ENCODE measurements around the gene PSMD5. TPM values are rescaled to one million over a fixed set of nuclear protein-coding genes. Genes with fewer than 3 reads are reported as not detected.

PSMD5 gene
- total RNA-seq, 2 experiments from 2014 or later, result 51.8 to 64.0 TPM

DNA sequence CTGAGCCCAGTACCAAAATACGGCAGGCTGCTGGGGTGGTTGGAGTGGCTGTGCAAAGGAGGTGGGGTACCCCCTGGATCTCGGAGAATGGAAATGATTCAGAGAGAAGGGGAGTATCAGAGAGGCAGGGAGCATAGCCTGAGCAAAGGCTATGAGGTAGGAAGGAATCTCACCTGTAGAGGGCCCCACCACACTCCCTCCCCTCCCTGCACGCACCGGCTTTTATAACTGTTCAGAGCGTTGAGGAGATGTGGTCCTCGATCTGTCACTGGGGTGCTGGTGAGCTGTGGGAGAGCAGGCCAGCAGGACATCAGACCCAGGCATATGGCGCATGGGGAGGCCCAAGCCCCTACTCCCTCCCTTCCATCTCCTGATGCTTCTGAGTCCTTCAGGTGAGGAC is 21.1 kb upstream of the PSMD5 start:
- Mint-ChIP-seq H3K27ac (no peak overlapping the region), H3K27me3 (no peaks in the 10 kb centered on the region), H3K4me3 (no peak overlapping the region), H3K4me1 (peaks cover 12% of the 10 kb centered on the region), H3K36me3 (ENCODE audit: low read depth) (peaks cover 82% of the 10 kb centered on the region), H3K9me3 (no peaks in the 10 kb centered on the region)
- DNase-seq, result no peak
- CTCF ChIA-PET, result interaction anchor here (0.6 to 5.8 kb wide), 3 partner anchors 18 to 337 kb away, joined by 5 to 28 read pairs (median 7); no protein-coding TSS in a partner anchor
- POLR2A ChIA-PET, result interaction anchor here (1.6 to 18.3 kb wide), 4 partner anchors 9 to 64 kb away, joined by 4 to 864 read pairs (median 4); partner anchors contain the start of genes PSMD5 and TRAF1

- H3K27ac Mint-ChIP-seq, result no peak overlapping the region
- H3K4me1 Mint-ChIP-seq, result peaks cover 8% of the 10 kb centered on the region
- no peaks in the 10 kb centered on the region for H3K27me3 Mint-ChIP-seq
- no peaks in the 10 kb centered on the region for H3K9me3 Mint-ChIP-seq
- no peak overlapping the region for H3K4me3 Mint-ChIP-seq
- H3K36me3 Mint-ChIP-seq (ENCODE audit: low read depth), result peaks cover 87% of the 10 kb centered on the region
- no peak for DNase-seq
- ChIA-PET CTCF (interaction anchor here (1.0 kb wide), 1 partner anchor 107 kb away, joined by 5 read pairs; no protein-coding TSS in a partner anchor), POLR2A (interaction anchor here (0.9 to 1.7 kb wide), 5 partner anchors 7 to 69 kb away, joined by 3 to 6 read pairs (median 4); partner anchors contain the start of gene PSMD5)
Measured at GRCh38 chr9:120862452-120862851, 19.7 kb upstream of the PSMD5 start.

DNA sequence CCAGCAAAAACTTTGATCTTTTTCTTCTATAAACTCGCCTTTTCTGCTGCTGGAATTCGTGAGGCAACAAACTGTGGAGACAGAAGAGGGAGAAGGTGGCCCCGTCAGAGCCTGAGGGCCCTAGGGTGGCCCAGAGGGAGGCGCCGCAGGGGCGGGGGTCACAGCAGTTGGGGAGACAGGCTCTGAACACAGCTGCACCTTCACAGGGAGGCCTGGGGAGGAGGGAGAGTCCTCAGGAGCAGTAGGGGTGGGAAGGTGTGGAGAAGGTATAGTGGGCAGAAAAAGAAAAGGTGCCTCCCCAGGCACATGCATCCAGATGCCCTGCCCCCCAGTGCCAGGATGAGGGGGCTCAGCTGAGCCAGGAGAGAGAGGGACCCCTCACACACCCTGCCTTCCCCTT is 19.2 kb upstream of the PSMD5 start:
- H3K36me3 Mint-ChIP-seq (ENCODE audit: low read depth), result peaks cover 87% of the 10 kb centered on the region
- CTCF ChIA-PET, result no interaction called here
- no peaks in the 10 kb centered on the region for H3K9me3 Mint-ChIP-seq
- H3K27me3 Mint-ChIP-seq, result no peaks in the 10 kb centered on the region
- no peak overlapping the region for H3K4me3 Mint-ChIP-seq
- no peak overlapping the region for H3K27ac Mint-ChIP-seq
- peaks cover 7% of the 10 kb centered on the region for H3K4me1 Mint-ChIP-seq
- POLR2A ChIA-PET, result interaction anchor here (0.9 to 1.2 kb wide), 2 partner anchors 11 to 64 kb away, joined by 3 to 4 read pairs; no protein-coding TSS in a partner anchor
- no peak for DNase-seq

GRCh38 chr9:120860083-120860482 is 17.4 kb upstream of the PSMD5 start:
- peaks cover 3% of the 10 kb centered on the region for H3K4me1 Mint-ChIP-seq
- peaks cover 86% of the 10 kb centered on the region for H3K36me3 Mint-ChIP-seq (ENCODE audit: low read depth)
- no peak overlapping the region for H3K27ac Mint-ChIP-seq
- CTCF ChIA-PET, result interaction anchor here (1.0 kb wide), 2 partner anchors 14 to 200 kb away, joined by 3 read pairs; no protein-coding TSS in a partner anchor
- no peak for DNase-seq
- H3K4me3 Mint-ChIP-seq, result no peak overlapping the region
- no peaks in the 10 kb centered on the region for H3K27me3 Mint-ChIP-seq
- no peaks in the 10 kb centered on the region for H3K9me3 Mint-ChIP-seq
- POLR2A ChIA-PET, result interaction anchor here (2.9 to 7.0 kb wide), 2 partner anchors 8 to 15 kb away, joined by 17 to 59 read pairs; partner anchors contain the start of gene PSMD5

DNA sequence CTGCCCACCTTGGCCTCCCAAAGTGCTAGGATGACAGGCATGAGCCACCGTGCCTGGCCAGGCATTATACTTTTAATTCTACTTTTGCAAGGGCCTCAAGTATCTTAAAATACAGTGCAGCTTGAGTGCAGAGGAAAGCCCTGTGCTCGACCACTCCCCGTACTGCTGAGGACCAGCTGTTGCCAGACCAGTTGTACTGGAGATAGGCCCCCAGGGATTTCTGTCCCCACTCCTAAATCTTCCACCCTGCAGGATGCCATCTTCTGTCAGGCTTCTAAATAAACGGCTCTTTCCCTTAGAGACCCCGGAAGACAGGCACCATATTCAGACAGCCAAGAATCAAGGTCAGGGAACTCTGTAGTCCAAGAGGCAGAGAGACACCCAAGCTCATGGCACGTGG is 16.6 kb upstream of the PSMD5 start:
- Mint-ChIP-seq H3K27ac (no peak overlapping the region), H3K4me1 (peaks cover 3% of the 10 kb centered on the region), H3K27me3 (no peaks in the 10 kb centered on the region), H3K9me3 (no peaks in the 10 kb centered on the region), H3K4me3 (no peak overlapping the region), H3K36me3 (ENCODE audit: low read depth) (peaks cover 92% of the 10 kb centered on the region)
- CTCF ChIA-PET, result interaction anchor here (1.0 kb wide), 1 partner anchor 13 kb away, joined by 3 read pairs; no protein-coding TSS in a partner anchor
- POLR2A ChIA-PET, result interaction anchor here (2.9 to 7.0 kb wide), 2 partner anchors 9 to 14 kb away, joined by 17 to 59 read pairs; partner anchors contain the start of gene PSMD5
- no peak for DNase-seq

DNA sequence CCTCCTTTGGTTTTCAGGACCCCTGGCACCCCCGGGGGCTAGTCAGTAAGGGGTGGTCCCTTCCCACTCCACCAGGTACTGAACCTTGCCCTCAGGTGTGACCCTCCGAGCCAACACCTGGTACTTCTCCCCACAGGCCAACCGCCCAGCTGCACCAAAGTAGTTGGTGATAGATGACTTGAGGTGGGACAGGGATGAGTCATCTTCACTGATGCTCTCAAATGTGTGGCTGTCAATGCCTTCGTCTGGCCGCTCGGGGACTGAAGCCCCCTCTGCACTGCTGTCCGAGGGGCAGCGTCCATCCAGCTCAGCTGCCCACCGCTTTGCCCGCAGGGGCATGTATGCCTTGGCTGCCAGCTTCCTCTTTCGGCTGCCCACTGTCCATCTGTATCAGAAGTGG is 15.2 kb upstream of the PSMD5 start:
- Mint-ChIP-seq H3K4me1 (peaks cover 3% of the 10 kb centered on the region), H3K27ac (no peak overlapping the region), H3K4me3 (no peak overlapping the region), H3K27me3 (no peaks in the 10 kb centered on the region), H3K9me3 (no peaks in the 10 kb centered on the region), H3K36me3 (ENCODE audit: low read depth) (peaks cover 91% of the 10 kb centered on the region)
- POLR2A ChIA-PET, result interaction anchor here (1.6 to 7.0 kb wide), 4 partner anchors 10 to 64 kb away, joined by 6 to 59 read pairs (median 12); partner anchors contain the start of genes FBXW2 and PSMD5
- CTCF ChIA-PET, result no interaction called here
- DNase-seq, result no peak

GRCh38 chr9:120857481-120857880 is 14.8 kb upstream of the PSMD5 start:
- no peaks in the 10 kb centered on the region for H3K9me3 Mint-ChIP-seq

DNA sequence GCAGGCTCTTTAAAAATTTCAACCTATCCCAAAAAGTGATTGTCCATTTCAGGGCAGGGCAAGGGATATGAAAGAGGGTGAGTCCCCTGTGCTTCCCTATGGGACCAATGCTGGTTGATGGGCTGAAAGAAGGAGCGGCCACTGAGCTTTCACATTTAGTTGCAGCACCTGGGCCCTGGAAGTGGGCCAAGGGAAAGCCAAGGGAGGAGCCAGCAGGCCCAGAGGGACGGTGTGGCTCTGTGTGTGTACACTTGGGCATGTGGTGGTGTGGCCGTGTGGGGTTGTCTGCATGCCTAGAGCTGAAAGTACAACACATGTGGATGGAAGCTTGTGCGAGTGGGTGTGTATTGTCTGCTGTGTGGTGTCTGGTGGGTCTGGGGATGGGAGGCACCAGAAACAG is 14.0 kb upstream of the PSMD5 start:
- no peaks in the 10 kb centered on the region for H3K9me3 Mint-ChIP-seq
- H3K4me1 Mint-ChIP-seq, result peaks cover 6% of the 10 kb centered on the region
- no peak overlapping the region for H3K4me3 Mint-ChIP-seq
- DNase-seq, result no peak
- H3K27me3 Mint-ChIP-seq, result no peaks in the 10 kb centered on the region
- CTCF ChIA-PET, result interaction anchor here (1.2 kb wide), 1 partner anchor 17 kb away, joined by 4 read pairs; no protein-coding TSS in a partner anchor
- POLR2A ChIA-PET, result interaction anchor here (1.1 to 7.0 kb wide), 6 partner anchors 9 to 63 kb away, joined by 3 to 59 read pairs (median 6); partner anchors contain the start of genes FBXW2 and PSMD5
- H3K36me3 Mint-ChIP-seq (ENCODE audit: low read depth), result peaks cover 88% of the 10 kb centered on the region
- no peak overlapping the region for H3K27ac Mint-ChIP-seq

More at GRCh38 chr9:120857481-120857880, 14.8 kb upstream of the PSMD5 start:
- Mint-ChIP-seq H3K4me1 (peaks cover 6% of the 10 kb centered on the region), H3K27ac (no peak overlapping the region), H3K27me3 (no peaks in the 10 kb centered on the region), H3K36me3 (ENCODE audit: low read depth) (peaks cover 91% of the 10 kb centered on the region), H3K4me3 (no peak overlapping the region)
- POLR2A ChIA-PET, result interaction anchor here (1.6 to 7.0 kb wide), 4 partner anchors 11 to 64 kb away, joined by 6 to 59 read pairs (median 12); partner anchors contain the start of genes FBXW2 and PSMD5
- DNase-seq, result no peak
- CTCF ChIA-PET, result no interaction called here

GRCh38 chr9:120855827-120856670 is 13.3 kb upstream of the PSMD5 start:
- Mint-ChIP-seq H3K4me3 (no peak overlapping the region), H3K36me3 (ENCODE audit: low read depth) (peaks cover 89% of the 10 kb centered on the region), H3K4me1 (peaks cover 6% of the 10 kb centered on the region), H3K9me3 (no peaks in the 10 kb centered on the region), H3K27ac (peak overlapping the region; percentile 37), H3K27me3 (no peaks in the 10 kb centered on the region)
- ChIA-PET POLR2A (interaction anchor here (0.7 to 7.0 kb wide), 7 partner anchors 7 to 62 kb away, joined by 3 to 59 read pairs (median 4); partner anchors contain the start of genes FBXW2 and PSMD5), CTCF (interaction anchor here (1.2 kb wide), 1 partner anchor 17 kb away, joined by 4 read pairs; no protein-coding TSS in a partner anchor)
- no peak for DNase-seq

DNA sequence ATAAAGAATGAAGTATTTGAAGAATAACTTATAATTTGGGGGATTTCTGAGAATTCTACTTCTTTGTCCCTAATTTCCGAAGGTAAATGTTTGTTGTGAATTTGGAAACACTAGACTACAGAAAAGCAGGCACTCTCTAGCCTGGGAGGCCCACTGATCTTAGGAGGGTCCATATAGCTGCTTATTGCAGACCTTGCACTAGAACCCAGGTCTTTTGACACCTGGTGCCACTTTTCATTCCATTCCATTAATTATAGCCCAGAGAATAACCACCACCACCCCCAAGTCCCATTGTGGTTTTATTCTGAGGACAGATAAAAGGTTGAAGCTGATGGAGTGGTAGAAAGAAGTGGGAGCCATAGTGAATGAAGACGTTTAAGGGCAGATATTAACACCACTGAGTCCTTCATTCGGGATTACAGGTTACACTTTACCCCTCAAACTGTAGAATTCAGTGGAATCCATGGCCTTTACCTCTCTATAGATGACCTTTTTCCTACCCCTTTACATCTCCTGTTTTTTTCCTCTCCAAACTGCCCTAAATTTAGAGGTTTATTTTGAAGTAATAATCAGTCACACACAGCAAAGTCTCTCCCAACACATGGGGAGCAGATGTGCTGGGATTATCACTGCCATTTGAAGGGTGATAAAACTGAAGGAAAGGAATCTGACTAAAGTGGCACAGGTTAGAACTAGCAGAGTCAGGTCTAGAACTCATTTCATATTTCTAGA is 12.0 kb upstream of the PSMD5 start:
- POLR2A ChIA-PET, result interaction anchor here (1.5 to 7.0 kb wide), 3 partner anchors 9 to 11 kb away, joined by 4 to 59 read pairs (median 11); partner anchors contain the start of gene PSMD5
- DNase-seq, result no peak
- H3K9me3 Mint-ChIP-seq, result no peaks in the 10 kb centered on the region
- H3K27me3 Mint-ChIP-seq, result no peaks in the 10 kb centered on the region
- H3K4me3 Mint-ChIP-seq, result no peak overlapping the region
- H3K27ac Mint-ChIP-seq, result peak overlapping the region; percentile 4
- peaks cover 84% of the 10 kb centered on the region for H3K36me3 Mint-ChIP-seq (ENCODE audit: low read depth)
- CTCF ChIA-PET, result no interaction called here
- H3K4me1 Mint-ChIP-seq, result peaks cover 9% of the 10 kb centered on the region

DNA sequence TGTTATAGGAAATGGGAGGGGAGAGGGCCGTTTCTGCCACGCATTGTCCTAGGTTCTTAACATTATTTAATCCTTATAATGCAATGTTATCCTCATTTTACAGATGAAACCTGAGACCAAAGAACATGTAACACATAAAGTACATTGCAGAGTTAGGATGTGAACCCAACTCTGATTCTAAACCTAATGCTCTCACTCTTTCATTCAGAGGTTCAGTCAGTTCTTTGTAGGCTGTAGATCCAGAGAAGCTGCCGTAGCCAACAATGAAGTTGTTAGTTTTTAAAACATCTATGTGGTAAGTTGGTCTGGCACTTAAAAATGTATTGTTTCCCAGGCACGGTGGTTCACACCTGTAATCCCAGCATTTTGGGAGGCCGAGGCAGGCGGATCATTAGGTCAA is 10.5 kb upstream of the PSMD5 start:
- ChIA-PET CTCF (interaction anchor here (1.3 kb wide), 1 partner anchor 97 kb away, joined by 6 read pairs; no protein-coding TSS in a partner anchor), POLR2A (interaction anchor here (0.7 to 2.2 kb wide), 7 partner anchors 12 to 83 kb away, joined by 3 to 10 read pairs (median 3); no protein-coding TSS in a partner anchor)
- no peaks in the 10 kb centered on the region for H3K27me3 Mint-ChIP-seq
- H3K27ac Mint-ChIP-seq, result no peak overlapping the region
- H3K9me3 Mint-ChIP-seq, result no peaks in the 10 kb centered on the region
- peaks cover 81% of the 10 kb centered on the region for H3K36me3 Mint-ChIP-seq (ENCODE audit: low read depth)
- H3K4me1 Mint-ChIP-seq, result peaks cover 10% of the 10 kb centered on the region
- DNase-seq, result no peak
- H3K4me3 Mint-ChIP-seq, result no peak overlapping the region

All from activated CD4-positive, alpha-beta memory T cell treated with anti-CD3 and anti-CD28 coated beads, Interleukin-2, amount 10 ng/mL, durations not matched to agents 7 days and 5 days (primary cell).